Measurements from ENCODE around the gene HEXD. TPM values are rescaled to one million over a fixed set of nuclear protein-coding genes. Genes with fewer than 3 reads are reported as not detected.

HEXD gene
- total RNA-seq, 2 experiments from 2014 or later = 87.9 to 93.2 TPM

GRCh38 chr17:82457073-82457928, 39.2 kb downstream of the HEXD start:
- H4K20me1 ChIP-seq (ENCODE audit: insufficient read depth, low read length) = no peaks in the 10 kb centered on the region
- intact Hi-C loops (cut with micrococcal nuclease; ENCODE audit: unreplicated experiment) = loop anchor here (5.0 kb wide), 1 partner anchor 40 kb away; the partner anchor contains the start of genes HEXD and OGFOD3
- no TSS peak for BruUV-seq (replicated peaks)
- peaks cover 33% of the 10 kb centered on the region for H3K36me3 ChIP-seq (ENCODE audit: insufficient read depth, low read length)
- H3K27ac ChIP-seq (ENCODE audit: low read depth, low read length, poor library complexity, severe bottlenecking) = peak overlapping the region; percentile 89
- DNase-seq (ENCODE audit: low spot score) = peak; percentile 39
- CTCF ChIA-PET (ENCODE audit: unreplicated experiment) = interaction anchor here (1.1 kb wide), 1 partner anchor 38 kb away, joined by 6 read pairs; no protein-coding TSS in a partner anchor
- no peak overlapping the region; the same call in 1 of the 2 replicates for H2AFZ ChIP-seq (ENCODE audit: low read length)
- H3K79me2 ChIP-seq (ENCODE audit: insufficient read depth, low read depth, low read length) = peaks cover 4% of the 10 kb centered on the region; the same call in 1 of the 2 replicates
- H3K4me3 ChIP-seq (ENCODE audit: low read depth, low read length, poor library complexity, severe bottlenecking) = peak overlapping the region; percentile 75
- POLR2A ChIA-PET = interaction anchor here (0.7 to 1.8 kb wide), 4 partner anchors 8 to 100 kb away, joined by 3 to 6 read pairs (median 5); no protein-coding TSS in a partner anchor
- peak overlapping the region; percentile 74 for H3K4me2 ChIP-seq (ENCODE audit: low read length)
- TF ChIP-seq CTCF (conservative IDR thresholded peaks at IDR 0.05; ENCODE audit: low read length) (0 out of 2 replicates have a peak, but pooled peaks have one; percentile 29), EZH2phosphoT487 (IDR thresholded peaks at IDR 0.05; ENCODE audit: borderline replicate concordance, low read depth, low read length) (no peak)
- peaks cover 18% of the 10 kb centered on the region for H3K4me1 ChIP-seq (ENCODE audit: insufficient read depth, low read length, poor library complexity, severe bottlenecking)
- H3K9me3 ChIP-seq (ENCODE audit: low read length) = peaks cover 14% of the 10 kb centered on the region; the same call in 1 of the 2 replicates
- no peaks in the 10 kb centered on the region for H3K9me2 ChIP-seq (ENCODE audit: insufficient read depth, low read length)

DNA sequence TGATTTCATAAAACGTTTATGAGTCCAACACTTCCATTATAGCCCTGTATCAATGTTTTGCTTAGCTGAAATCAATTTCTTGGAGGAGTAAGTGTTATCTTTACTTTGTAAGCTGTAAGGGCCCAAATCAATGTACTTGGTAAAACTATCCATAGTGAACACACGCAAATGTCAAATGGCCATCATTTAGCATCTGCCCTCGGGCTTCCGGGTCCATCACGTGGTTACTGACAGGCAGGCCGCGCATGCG, 39.7 kb downstream of the HEXD start:
- no peak for TF ChIP-seq CTCF (conservative IDR thresholded peaks at IDR 0.05; ENCODE audit: low read length)
- TF ChIP-seq EZH2phosphoT487 (IDR thresholded peaks at IDR 0.05; ENCODE audit: borderline replicate concordance, low read depth, low read length) = no peak
- ChIA-PET POLR2A (interaction anchor here (0.7 to 1.8 kb wide), 4 partner anchors 9 to 100 kb away, joined by 3 to 6 read pairs (median 5); no protein-coding TSS in a partner anchor), CTCF (ENCODE audit: unreplicated experiment) (interaction anchor here (1.1 kb wide), 1 partner anchor 38 kb away, joined by 6 read pairs; no protein-coding TSS in a partner anchor)
- H4K20me1 ChIP-seq (ENCODE audit: insufficient read depth, low read length) = no peaks in the 10 kb centered on the region
- peak overlapping the region; percentile 74 for H3K4me2 ChIP-seq (ENCODE audit: low read length)
- peaks cover 18% of the 10 kb centered on the region for H3K4me1 ChIP-seq (ENCODE audit: insufficient read depth, low read length, poor library complexity, severe bottlenecking)
- peak overlapping the region; percentile 75 for H3K4me3 ChIP-seq (ENCODE audit: low read depth, low read length, poor library complexity, severe bottlenecking)
- no peak overlapping the region; the same call in 1 of the 2 replicates for H2AFZ ChIP-seq (ENCODE audit: low read length)
- intact Hi-C loops (cut with micrococcal nuclease; ENCODE audit: unreplicated experiment) = loop anchor here (1.0 to 5.0 kb wide), 5 partner anchors 9 to 95 kb away; partner anchors contain the start of genes HEXD and OGFOD3
- H3K79me2 ChIP-seq (ENCODE audit: insufficient read depth, low read depth, low read length) = peaks cover 4% of the 10 kb centered on the region; the same call in 1 of the 2 replicates
- BruUV-seq (replicated peaks) = TSS peak; percentile 95
- H3K27ac ChIP-seq (ENCODE audit: low read depth, low read length, poor library complexity, severe bottlenecking) = peak overlapping the region; percentile 89
- peaks cover 9% of the 10 kb centered on the region; the same call in 1 of the 2 replicates for H3K9me3 ChIP-seq (ENCODE audit: low read length)
- DNase-seq (ENCODE audit: low spot score) = no peak
- H3K9me2 ChIP-seq (ENCODE audit: insufficient read depth, low read length) = no peaks in the 10 kb centered on the region
- H3K36me3 ChIP-seq (ENCODE audit: insufficient read depth, low read length) = peaks cover 38% of the 10 kb centered on the region
